Gastroesophageal sphincter (tissue), 3 donors: ENCODE results near the gene SMPDL3A.

ENCODE experiments used
- EP300 ChIP-seq: sonication (generic); formaldehyde crosslinking; IDR thresholded peaks from one replicate; pipeline ENCODE4 v1.6.1; 2017; ENCODE audit warnings: antibody characterized with exemption, mild to moderate bottlenecking
- POLR2A ChIP-seq, 2 donors: fragments of 450-650 bp; IDR thresholded peaks; one replicate each; pipeline ENCODE4 v1.6.1; 2017; ENCODE audit warnings: antibody characterized with exemption in 2 of 2, mild to moderate bottlenecking in 2 of 2, moderate library complexity in 1 of 2
- POLR2AphosphoS5 ChIP-seq: sonication (generic); formaldehyde crosslinking; IDR thresholded peaks from one replicate; pipeline ENCODE4 v1.6.1; 2017; ENCODE audit warnings: antibody characterized with exemption
- TF ChIP-seq, protein P1 (sequence below), 4 experiments: fragments of 200-600 bp in 2 of 4; fragments of 450-650 bp in 2 of 4; sonication (generic) in 1 of 4; IDR thresholded peaks; one replicate each; pipeline ENCODE4 v1.5.1; 2017 to 2019; ENCODE audit warnings: antibody characterized with exemption in 4 of 4, mild to moderate bottlenecking in 2 of 4, moderate library complexity in 2 of 4

DNA sequence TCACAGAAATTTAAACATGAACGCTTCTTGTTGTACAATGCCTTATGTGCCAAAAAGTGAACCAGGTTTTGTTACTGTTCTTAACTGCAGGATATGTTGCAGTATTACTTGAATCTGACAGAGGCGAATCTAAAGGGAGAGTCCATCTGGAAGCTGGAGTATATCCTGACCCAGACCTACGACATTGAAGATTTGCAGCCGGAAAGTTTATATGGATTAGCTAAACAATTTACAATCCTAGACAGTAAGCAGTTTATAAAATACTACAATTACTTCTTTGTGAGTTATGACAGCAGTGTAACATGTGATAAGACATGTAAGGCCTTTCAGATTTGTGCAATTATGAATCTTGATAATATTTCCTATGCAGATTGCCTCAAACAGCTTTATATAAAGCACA lies 19.9 kb downstream of the SMPDL3A start:
- TF ChIP-seq, protein P1, sequence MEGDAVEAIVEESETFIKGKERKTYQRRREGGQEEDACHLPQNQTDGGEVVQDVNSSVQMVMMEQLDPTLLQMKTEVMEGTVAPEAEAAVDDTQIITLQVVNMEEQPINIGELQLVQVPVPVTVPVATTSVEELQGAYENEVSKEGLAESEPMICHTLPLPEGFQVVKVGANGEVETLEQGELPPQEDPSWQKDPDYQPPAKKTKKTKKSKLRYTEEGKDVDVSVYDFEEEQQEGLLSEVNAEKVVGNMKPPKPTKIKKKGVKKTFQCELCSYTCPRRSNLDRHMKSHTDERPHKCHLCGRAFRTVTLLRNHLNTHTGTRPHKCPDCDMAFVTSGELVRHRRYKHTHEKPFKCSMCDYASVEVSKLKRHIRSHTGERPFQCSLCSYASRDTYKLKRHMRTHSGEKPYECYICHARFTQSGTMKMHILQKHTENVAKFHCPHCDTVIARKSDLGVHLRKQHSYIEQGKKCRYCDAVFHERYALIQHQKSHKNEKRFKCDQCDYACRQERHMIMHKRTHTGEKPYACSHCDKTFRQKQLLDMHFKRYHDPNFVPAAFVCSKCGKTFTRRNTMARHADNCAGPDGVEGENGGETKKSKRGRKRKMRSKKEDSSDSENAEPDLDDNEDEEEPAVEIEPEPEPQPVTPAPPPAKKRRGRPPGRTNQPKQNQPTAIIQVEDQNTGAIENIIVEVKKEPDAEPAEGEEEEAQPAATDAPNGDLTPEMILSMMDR (IDR thresholded peaks at IDR 0.05), result no peak
- TF ChIP-seq POLR2AphosphoS5, result no peak
- no peak for TF ChIP-seq POLR2A (IDR thresholded peaks at IDR 0.05)
- no peak for TF ChIP-seq EP300
